ENCODE results near the gene ZNF830. TPM values are rescaled to one million over a fixed set of nuclear protein-coding genes. Genes with fewer than 3 reads are reported as not detected.
A peak's percentile ranks its signal among the peaks of the same experiment; 100 is the strongest.

ZNF830 gene
- total and polyA plus RNA-seq, 5 experiments from 2014 or later, result 17.4 to 55.6 (median 27.6) TPM

DNA sequence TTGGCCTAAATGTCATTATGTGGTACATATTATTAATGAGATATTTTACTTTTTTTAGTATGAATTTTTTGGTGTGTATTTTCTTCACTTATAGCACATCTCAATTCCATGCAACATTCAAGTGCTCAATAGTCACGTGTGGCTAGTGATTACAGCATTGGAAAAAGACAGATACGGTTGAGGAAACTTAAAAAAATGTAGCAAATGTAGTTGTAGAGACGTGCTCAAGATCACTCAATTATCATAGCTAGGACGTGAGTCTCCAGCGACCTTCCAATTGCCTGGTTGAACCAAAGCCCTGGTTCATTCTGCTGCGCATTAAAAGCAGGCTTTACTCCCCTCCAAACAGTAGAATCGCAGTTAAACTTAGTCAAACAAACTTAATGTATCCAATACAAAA is 17.8 kb downstream of the ZNF830 start:
- POLR2A ChIA-PET, result interaction anchor here (1.9 to 4.5 kb wide), 3 partner anchors 18 to 341 kb away, joined by 7 to 28 read pairs (median 12); partner anchors contain the start of genes CCT6B and ZNF830
- DNase-seq (no peak), ATAC-seq (no peak)
- H3K4me1 Mint-ChIP-seq, result peaks cover 22 to 42% (median 39%) of the 10 kb centered on the region in 4 donors
- peak overlapping the region in 6 of 10 donors; percentile 55 to 99 (median 84) for H3K27ac Mint-ChIP-seq
- H3K36me3 Mint-ChIP-seq, result peaks cover 0 to 13% (median 5%) of the 10 kb centered on the region in 3 donors
- peak overlapping the region in 7 of 10 donors; percentile 6 to 93 (median 48) for H3K4me3 Mint-ChIP-seq
- no peaks in the 10 kb centered on the region for H3K9me3 Mint-ChIP-seq
- no peaks in the 10 kb centered on the region for H3K27me3 Mint-ChIP-seq

DNA sequence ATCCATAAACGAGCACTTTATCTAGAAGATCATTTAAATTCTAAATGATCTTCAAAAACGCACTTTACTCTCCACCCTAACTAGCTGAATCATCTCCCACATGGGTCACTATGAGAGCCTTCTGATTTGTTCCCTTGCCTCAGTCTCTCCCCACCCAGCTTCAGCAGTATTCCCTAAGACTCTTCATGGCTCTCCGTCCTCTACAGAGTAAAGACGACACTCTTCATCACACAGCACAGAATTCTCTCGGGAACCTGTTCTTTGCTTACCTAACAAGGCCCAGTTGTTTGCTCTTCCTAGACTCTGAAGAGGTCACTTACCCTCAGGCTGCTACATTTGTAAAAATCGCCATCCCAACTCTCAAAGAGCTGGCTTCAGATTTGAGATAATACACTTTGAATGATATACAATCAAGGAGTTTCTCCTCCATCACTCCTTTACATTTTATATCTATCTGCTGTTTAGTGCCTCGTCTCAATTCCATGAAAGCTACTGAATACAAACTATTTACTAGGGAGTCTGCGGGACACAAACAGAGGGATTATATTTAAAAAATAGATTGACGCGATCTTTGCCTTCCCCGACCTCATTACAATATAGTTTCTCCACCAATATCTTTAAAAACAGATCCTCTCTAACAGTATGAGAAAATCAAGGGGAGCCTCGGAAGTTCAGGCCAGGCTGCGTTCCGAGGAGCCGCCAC is 18.5 kb downstream of the ZNF830 start:
- H3K9me3 Mint-ChIP-seq, result no peaks in the 10 kb centered on the region
- ATAC-seq (no peak), DNase-seq (no peak)
- no peaks in the 10 kb centered on the region for H3K27me3 Mint-ChIP-seq
- POLR2A ChIA-PET, result interaction anchor here (1.0 to 4.5 kb wide), 14 partner anchors 11 to 342 kb away, joined by 3 to 34 read pairs (median 8); partner anchors contain the start of genes CCT6B, RAD51D, RFFL and ZNF830
- peaks cover 26 to 46% (median 46%) of the 10 kb centered on the region in 4 donors for H3K4me1 Mint-ChIP-seq
- peaks cover 0 to 20% (median 5%) of the 10 kb centered on the region in 3 donors for H3K36me3 Mint-ChIP-seq
- peak overlapping the region; percentile 95 to 99 (median 99) for H3K27ac Mint-ChIP-seq
- H3K4me3 Mint-ChIP-seq, result peak overlapping the region; percentile 86 to 98 (median 96)

DNA sequence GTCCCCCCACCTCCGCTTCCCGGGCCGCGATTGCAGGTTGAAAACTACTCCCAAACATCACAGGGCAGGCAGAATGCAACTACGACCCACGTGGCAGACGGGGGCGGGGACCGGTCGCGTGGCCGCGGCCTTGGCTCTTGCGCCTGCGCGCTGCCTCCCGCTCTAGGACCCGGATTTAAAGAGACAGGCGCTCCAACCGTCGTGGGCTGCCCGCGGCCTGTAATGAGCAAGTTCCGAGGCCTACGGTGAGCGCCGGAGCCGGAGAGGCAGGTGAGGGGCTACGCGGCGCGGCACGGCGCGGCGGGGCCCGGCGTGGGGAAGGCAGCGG is 19.0 kb downstream of the ZNF830 start, which contains the start of gene LIG3:
TSS of gene LIG3 (plus strand) at position 160 of the 328 bp plus-strand sequence. CDS start 2,494 bp downstream, outside the sequence.
- Mint-ChIP-seq H3K27me3 (no peaks in the 10 kb centered on the region), H3K27ac (peak within 1 kb of the TSS; percentile 96 to 99 (median 99)), H3K4me3 (peak within 1 kb of the TSS; percentile 86 to 98 (median 96)), H3K4me1 (peaks cover 29 to 51% (median 50%) of the 10 kb centered on the region in 4 donors), H3K9me3 (no peaks in the 10 kb centered on the region), H3K36me3 (peaks cover 0 to 25% (median 8%) of the 10 kb centered on the region in 3 donors)
- peak; percentile 79 to 80 for ATAC-seq
- POLR2A ChIA-PET, result interaction anchor here (1.0 to 4.5 kb wide), 16 partner anchors 11 to 342 kb away, joined by 3 to 34 read pairs (median 8); partner anchors contain the start of genes CCT6B, RAD51D, RFFL and ZNF830
- DNase-seq, result peak; percentile 89 to 98 (median 93)

DNA sequence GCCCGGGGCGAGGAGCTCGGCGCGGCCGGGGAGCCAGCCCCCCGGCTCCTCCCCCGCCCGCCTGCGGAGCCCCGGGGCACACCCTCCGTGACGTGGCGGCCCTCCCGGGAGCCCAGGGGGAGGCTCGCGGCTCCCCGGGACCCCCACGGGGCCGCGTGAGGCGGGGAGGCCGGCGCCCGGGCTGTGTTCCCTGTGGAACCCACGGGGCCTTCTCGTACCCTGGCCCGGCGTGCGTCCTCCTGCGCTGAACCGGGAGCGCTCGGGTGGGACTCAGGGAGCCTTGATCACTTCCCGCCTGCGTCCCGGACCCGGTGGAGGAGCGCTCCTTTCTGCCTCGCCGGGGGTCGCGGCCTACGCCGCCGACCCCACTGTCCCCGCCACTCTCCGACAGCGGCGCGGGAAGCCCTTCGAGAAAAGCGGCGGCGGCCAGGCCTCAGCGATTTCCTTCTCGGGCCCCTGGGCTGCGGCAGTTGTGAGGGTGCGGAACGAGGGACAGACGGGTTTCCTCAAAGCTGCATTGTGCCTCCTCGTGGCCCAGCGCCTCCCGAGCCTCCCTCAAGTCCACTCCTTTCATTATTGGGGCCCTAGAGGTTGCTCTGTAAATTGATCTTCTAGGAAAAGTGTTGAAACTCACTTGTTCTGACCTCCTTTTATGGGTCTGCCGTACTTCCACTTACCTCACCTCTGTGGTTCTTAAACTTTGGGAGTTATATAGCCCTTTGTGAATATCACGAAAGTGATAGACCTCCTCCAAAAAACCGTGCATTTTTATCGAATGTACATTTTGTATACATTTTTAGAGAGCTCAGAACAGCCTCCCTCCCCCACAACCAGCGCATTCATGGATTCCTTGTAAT is 19.6 kb downstream of the ZNF830 start:
- DNase-seq, result peak in 9 of 10 donors; percentile 65 to 86 (median 73)
- POLR2A ChIA-PET, result interaction anchor here (0.6 to 4.5 kb wide), 18 partner anchors 12 to 343 kb away, joined by 3 to 34 read pairs (median 8); partner anchors contain the start of genes CCT6B, RAD51D, RFFL and ZNF830
- peak overlapping the region; percentile 86 to 97 (median 92) for H3K4me3 Mint-ChIP-seq
- H3K27me3 Mint-ChIP-seq, result no peaks in the 10 kb centered on the region
- no peaks in the 10 kb centered on the region for H3K9me3 Mint-ChIP-seq
- ATAC-seq, result peak; percentile 82 to 84
- peaks cover 0 to 27% (median 8%) of the 10 kb centered on the region in 3 donors for H3K36me3 Mint-ChIP-seq
- peak overlapping the region; percentile 92 to 99 (median 98) for H3K27ac Mint-ChIP-seq
- peaks cover 30 to 53% (median 53%) of the 10 kb centered on the region in 4 donors for H3K4me1 Mint-ChIP-seq

DNA sequence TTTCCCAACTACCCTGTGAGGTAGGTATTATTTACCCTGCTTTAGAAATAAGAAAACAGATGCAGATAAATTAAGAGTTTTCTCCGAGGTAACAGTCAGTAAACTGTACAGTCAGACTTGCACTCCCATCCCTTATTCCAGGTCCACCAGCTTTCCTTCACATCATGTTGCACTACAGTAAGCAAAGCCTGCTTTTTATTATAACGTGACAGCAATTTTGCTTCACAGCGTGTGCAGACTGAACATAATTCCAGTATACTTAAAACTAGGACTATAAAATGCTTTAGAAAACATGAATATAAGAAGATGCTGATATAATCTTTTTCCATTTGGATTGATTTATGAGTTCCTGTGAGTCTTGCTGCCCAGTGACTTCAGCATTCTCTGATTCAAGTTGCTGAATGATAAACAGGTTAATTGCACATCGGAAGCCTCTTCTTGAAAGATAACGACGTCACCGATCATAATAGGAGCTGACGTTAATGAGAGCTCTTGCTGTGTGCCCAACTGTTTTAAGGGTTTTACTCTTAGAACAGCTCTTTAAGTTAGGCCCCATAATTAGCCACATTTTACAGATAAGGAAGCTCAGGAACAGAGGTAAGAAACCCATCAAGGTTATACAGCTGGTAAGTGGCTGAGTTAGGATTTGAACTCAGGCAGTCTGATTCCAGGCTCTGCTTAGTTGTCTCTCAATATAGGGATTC is 20.4 kb downstream of the ZNF830 start:
- H3K4me3 Mint-ChIP-seq, result peak overlapping the region; percentile 84 to 94 (median 92)
- ATAC-seq (no peak), DNase-seq (no peak)
- no peaks in the 10 kb centered on the region for H3K9me3 Mint-ChIP-seq
- H3K27ac Mint-ChIP-seq, result peak overlapping the region; percentile 92 to 99 (median 98)
- POLR2A ChIA-PET, result interaction anchor here (0.6 to 4.5 kb wide), 16 partner anchors 9 to 790 kb away, joined by 3 to 34 read pairs (median 8); partner anchors contain the start of genes CCT6B, RAD51D, RFFL and ZNF830
- H3K4me1 Mint-ChIP-seq, result peaks cover 30 to 56% (median 54%) of the 10 kb centered on the region in 4 donors
- H3K36me3 Mint-ChIP-seq, result peaks cover 0 to 34% (median 11%) of the 10 kb centered on the region in 3 donors
- no peaks in the 10 kb centered on the region for H3K27me3 Mint-ChIP-seq

DNA sequence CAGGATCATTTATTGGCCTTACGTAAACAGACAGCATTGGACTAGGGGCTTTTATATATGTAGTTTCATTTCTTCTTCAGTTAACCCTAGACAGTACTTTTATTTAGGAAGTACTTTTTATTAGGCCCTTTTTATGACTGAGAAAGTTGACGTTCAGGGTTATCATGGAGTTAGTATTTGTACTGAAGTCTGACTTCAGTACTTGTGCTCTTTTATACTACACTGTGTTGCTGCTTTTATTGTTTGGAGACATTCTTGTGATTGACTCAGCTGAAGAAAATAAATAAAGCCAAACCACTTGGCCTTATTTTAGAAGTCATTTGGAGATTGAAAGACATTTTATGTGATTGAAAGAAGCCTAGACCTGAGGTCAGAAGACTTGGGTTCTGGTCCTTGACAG is 25.9 kb downstream of the ZNF830 start:
- POLR2A ChIA-PET, result no interaction called here
- no peak overlapping the region for H3K27ac Mint-ChIP-seq
- DNase-seq (no peak), ATAC-seq (no peak)
- H3K4me3 Mint-ChIP-seq, result no peak overlapping the region
- H3K27me3 Mint-ChIP-seq, result no peaks in the 10 kb centered on the region
- H3K36me3 Mint-ChIP-seq, result peaks cover 0 to 84% (median 31%) of the 10 kb centered on the region in 3 donors
- H3K9me3 Mint-ChIP-seq, result no peaks in the 10 kb centered on the region
- H3K4me1 Mint-ChIP-seq, result peaks cover 16 to 40% (median 37%) of the 10 kb centered on the region in 4 donors

DNA sequence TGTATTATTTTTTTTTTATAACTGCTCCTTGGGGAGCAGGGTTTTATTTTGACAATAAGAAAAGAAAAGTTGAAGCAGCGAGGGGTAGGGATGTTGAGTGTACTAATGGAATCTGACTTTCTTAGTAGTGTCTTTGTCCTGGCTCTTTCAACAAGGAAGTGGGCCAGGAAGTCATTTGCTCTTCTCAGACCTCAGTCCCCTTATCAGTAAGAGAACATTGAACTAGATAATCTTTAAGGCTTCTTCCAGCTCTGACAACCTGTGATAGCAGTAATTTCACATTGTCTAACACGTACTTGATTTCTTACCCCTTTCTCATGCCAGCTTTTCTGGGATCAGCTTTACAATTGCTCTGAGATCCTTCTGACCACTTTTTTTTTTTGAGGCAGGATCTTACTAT is 27.3 kb downstream of the ZNF830 start:
- DNase-seq (no peak), ATAC-seq (no peak)
- H3K4me3 Mint-ChIP-seq, result no peak overlapping the region
- H3K27ac Mint-ChIP-seq, result peak overlapping the region in 1 of 10 donors; percentile 14
- H3K9me3 Mint-ChIP-seq, result no peaks in the 10 kb centered on the region
- peaks cover 13 to 28% (median 26%) of the 10 kb centered on the region in 4 donors for H3K4me1 Mint-ChIP-seq
- peaks cover 0 to 90% (median 31%) of the 10 kb centered on the region in 3 donors for H3K36me3 Mint-ChIP-seq
- POLR2A ChIA-PET, result interaction anchor here (0.9 kb wide), 1 partner anchor 75 kb away, joined by 7 read pairs; the partner anchor contains the start of gene RFFL
- no peaks in the 10 kb centered on the region for H3K27me3 Mint-ChIP-seq

DNA sequence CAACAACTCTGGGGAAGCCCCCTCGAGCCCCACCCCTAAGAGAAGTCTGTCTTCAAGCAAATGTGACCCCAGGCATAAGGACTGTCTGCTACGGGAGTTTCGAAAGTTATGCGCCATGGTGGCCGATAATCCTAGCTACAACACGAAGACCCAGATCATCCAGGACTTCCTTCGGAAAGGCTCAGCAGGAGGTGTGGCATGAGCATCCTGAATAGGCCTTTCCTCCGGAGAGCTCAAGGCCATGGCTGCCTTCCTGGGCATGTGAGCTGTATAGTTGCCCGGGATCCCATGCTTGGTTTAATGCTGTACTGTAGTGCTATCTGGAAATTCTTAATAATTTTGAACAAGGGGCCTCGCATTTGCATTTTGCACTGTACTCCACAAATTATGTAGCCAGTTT is 28.1 kb downstream of the ZNF830 start:
- H3K27ac Mint-ChIP-seq, result no peak overlapping the region
- ATAC-seq, result no peak
- H3K4me1 Mint-ChIP-seq, result peaks cover 8 to 20% (median 18%) of the 10 kb centered on the region in 4 donors
- no peaks in the 10 kb centered on the region for H3K27me3 Mint-ChIP-seq
- H3K36me3 Mint-ChIP-seq, result peaks cover 0 to 90% (median 32%) of the 10 kb centered on the region in 3 donors
- DNase-seq, result no peak
- no peaks in the 10 kb centered on the region for H3K9me3 Mint-ChIP-seq
- no peak overlapping the region for H3K4me3 Mint-ChIP-seq
- POLR2A ChIA-PET, result interaction anchor here (0.9 kb wide), 1 partner anchor 74 kb away, joined by 7 read pairs; the partner anchor contains the start of gene RFFL

DNA sequence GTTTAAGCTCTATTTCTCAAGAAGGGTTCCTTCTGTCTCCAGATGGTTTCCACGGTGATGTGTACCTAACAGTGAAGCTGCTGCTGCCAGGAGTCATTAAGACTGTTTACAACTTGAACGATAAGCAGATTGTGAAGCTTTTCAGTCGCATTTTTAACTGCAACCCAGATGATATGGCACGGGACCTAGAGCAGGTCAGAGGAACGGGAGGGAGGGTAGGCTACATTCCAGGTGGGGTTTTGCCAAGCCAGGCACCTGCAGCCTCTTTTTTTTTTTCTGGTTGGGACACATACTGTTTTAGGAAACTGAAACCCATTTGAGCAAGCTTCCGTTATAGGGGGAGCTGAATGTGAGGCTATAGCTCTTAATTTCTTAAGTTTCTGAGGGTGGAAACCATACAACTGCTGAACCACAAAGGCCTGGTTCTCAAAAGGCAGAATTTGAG is 29.6 kb downstream of the ZNF830 start:
- no peak overlapping the region for H3K27ac Mint-ChIP-seq
- H3K4me3 Mint-ChIP-seq, result no peak overlapping the region
- H3K9me3 Mint-ChIP-seq, result no peaks in the 10 kb centered on the region
- H3K36me3 Mint-ChIP-seq, result peaks cover 0 to 94% (median 35%) of the 10 kb centered on the region in 3 donors
- POLR2A ChIA-PET, result interaction anchor here (0.8 to 1.1 kb wide), 2 partner anchors 9 to 149 kb away, joined by 3 to 5 read pairs; no protein-coding TSS in a partner anchor
- DNase-seq, result no peak
- no peak for ATAC-seq
- H3K4me1 Mint-ChIP-seq, result peaks cover 3 to 12% (median 8%) of the 10 kb centered on the region in 4 donors
- H3K27me3 Mint-ChIP-seq, result no peaks in the 10 kb centered on the region

DNA sequence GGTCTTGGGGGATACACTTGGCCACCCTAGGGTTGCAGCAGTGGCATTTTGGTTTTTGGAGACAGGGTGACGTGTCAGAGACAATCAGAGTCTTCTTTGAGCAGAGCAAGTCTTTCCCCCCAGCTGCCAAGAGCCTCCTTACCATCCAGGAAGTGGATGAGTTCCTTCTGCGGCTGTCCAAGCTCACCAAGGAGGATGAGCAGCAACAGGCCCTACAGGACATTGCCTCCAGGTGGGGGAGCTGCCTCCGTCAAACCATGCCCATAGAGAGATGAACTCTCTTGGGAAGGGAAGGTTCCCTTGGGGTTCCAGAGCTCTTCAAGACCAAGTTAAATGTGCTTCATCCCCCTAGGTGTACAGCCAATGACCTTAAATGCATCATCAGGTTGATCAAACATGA is 30.3 kb downstream of the ZNF830 start:
- H3K36me3 Mint-ChIP-seq, result peaks cover 0 to 90% (median 34%) of the 10 kb centered on the region in 3 donors
- DNase-seq (no peak), ATAC-seq (no peak)
- H3K4me1 Mint-ChIP-seq, result peaks cover 3 to 10% (median 6%) of the 10 kb centered on the region in 4 donors
- POLR2A ChIA-PET, result interaction anchor here (0.8 to 1.1 kb wide), 2 partner anchors 72 to 150 kb away, joined by 4 to 5 read pairs; partner anchors contain the start of gene RFFL
- H3K4me3 Mint-ChIP-seq, result no peak overlapping the region
- peak overlapping the region in 1 of 10 donors; percentile 41 for H3K27ac Mint-ChIP-seq
- no peaks in the 10 kb centered on the region for H3K9me3 Mint-ChIP-seq
- H3K27me3 Mint-ChIP-seq, result no peaks in the 10 kb centered on the region

DNA sequence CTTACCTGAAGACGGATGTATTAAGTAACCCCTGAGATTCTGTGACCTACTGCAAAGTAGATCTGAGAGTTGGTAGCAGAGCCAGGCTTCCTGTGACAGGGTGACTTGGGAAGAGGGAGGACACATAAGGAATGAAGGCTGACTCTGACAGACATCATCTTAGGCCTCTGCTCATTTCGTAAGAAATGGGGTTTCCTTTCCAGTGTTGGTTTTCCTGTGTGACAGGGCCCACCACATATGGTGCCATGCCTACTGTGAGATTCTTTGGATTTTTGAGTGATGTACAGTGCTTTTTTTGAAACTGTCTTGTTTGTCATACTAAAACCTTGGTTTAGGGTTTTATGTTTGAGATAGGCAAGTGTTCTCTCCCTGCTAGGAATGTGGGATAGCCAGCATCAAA is 31.7 kb downstream of the ZNF830 start:
- H3K4me1 Mint-ChIP-seq, result peaks cover 1 to 9% (median 5%) of the 10 kb centered on the region in 4 donors

More for the DNA sequence above, 31.7 kb downstream of the ZNF830 start:
- no peaks in the 10 kb centered on the region for H3K27me3 Mint-ChIP-seq
- POLR2A ChIA-PET, result interaction anchor here (1.4 to 1.5 kb wide), 2 partner anchors 30 to 97 kb away, joined by 3 to 4 read pairs; no protein-coding TSS in a partner anchor
- H3K36me3 Mint-ChIP-seq, result peaks cover 0 to 79% (median 31%) of the 10 kb centered on the region in 3 donors
- ATAC-seq (no peak), DNase-seq (no peak)
- H3K9me3 Mint-ChIP-seq, result no peaks in the 10 kb centered on the region
- H3K4me3 Mint-ChIP-seq, result no peak overlapping the region
- H3K27ac Mint-ChIP-seq, result peak overlapping the region in 2 of 10 donors; percentile 7 to 34
